Retina (tissue), 1 donor: ENCODE data around the gene GMDS.

Source experiments
- DNase-seq: peaks from one replicate; pipeline ENCODE4 v3.0.0-alpha.2; 2016

The GMDS gene

DNA sequence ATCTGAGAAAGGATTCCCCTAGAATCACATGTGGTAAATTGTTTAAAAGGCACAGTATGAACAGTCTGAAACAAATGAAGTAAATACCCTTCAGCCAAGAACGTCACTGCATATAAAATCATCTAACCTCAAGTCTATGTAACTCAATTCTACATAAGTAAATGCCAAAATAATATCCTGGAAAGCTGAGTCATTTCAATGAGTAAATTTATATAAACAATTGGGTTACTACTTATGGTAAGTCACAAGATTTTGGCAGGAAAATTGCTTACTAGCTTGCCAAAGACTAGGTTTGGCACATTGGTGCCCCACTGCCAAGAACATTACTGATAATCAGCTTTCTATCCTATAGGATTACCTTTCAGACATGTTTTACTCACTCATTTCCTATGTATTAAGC is 8.4 kb downstream of the GMDS start:
- no peak for DNase-seq

DNA sequence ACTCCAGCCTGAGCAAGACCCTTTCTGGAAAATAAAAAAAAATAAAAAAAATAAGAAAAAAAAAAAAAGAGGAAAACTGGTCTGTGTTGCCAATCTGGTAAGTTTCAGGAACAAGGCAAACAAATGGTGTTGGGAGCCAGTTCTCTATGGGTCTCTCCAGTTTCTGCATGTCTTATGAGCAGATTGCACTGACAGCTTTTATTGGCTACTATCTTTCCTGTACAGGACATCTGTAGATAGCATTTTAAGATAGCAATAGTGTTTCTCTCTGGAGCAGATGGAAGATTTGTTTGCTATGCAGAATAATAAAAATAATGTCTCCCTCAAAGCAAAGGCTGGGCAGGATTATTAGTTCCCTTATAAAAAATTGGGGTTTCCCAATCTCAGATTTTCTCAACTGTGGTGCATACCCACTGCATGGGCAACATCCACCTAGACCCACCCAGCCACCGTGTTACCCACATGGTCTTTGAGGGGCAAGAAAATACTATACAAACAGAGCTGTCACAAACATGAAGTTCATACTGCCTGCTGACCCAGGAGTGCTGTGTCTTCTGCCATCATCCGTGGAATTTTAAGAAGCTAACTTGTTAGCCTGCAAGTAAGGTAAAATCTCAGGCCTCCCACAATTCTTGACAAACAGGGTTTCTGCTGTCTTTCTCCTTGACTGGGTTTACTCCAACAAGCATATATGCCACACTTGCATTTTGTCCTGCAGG is 9.5 kb downstream of the GMDS start:
- DNase-seq = no peak

DNA sequence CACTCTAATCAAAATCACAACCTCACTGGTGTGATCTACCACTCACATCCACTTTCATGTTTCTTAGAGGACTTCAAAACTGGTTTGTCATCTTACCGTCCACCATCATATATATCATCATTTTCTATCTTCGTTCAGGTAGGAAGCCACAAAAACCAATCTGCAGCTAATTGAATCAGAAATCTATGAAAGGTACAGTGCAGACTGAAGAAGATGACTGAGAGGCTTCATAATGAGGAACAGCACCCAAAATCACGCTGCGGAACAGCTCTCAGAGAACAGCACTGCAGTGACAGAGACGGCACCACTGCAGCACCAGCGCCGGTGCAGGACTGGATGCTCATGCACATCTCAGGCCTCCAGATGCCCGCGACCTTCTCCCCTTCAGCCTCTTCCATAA is 13.0 kb downstream of the GMDS start:
- no peak for DNase-seq

DNA sequence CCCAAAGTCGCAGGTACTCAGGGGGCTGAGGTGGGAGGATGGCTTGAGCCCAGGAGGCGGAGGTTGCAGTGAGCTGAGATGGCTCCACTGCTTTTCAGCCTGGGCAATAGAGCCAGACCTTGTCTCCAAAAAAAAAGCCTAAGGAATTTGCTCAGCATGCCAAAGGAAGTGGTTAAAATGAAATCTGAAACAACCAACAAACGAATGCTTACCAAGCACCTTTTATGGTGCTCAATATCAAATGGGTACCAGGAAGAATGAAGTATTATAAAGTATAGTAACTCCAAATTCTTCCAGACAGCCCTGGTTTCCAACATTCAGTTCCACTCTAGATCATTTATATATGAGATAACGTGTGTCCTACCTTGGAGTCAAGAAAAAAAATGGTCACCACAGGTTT is 14.0 kb downstream of the GMDS start:
- DNase-seq = no peak

DNA sequence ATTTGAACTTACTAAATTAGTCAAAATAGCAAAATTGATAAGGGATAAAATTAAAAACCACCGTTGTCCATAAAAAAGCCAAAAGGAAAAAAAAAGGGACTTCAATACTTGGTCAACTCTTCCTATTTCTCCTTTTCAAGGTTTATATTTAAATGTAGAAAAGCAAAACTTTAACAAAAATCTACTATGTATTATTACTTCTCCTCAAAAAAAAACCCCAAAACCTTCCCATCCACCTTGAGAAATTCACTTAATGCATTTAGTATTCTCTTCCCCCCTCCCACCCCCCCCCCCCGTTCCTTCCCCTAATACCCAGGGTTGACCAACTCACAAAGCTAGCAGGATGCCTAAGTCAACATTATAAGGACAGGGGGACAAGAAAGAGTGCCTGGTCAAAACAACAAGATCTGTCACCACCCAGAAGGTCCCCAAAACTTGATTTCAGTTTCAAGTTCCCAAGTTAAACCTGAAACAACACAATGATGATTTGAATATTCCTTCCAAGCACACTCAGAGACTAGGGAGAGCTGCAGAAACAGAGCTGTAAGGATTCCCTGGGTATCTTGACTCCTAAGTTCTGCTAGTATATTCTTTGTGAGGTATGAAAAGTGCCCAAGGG is 14.6 kb downstream of the GMDS start:
- DNase-seq = no peak

DNA sequence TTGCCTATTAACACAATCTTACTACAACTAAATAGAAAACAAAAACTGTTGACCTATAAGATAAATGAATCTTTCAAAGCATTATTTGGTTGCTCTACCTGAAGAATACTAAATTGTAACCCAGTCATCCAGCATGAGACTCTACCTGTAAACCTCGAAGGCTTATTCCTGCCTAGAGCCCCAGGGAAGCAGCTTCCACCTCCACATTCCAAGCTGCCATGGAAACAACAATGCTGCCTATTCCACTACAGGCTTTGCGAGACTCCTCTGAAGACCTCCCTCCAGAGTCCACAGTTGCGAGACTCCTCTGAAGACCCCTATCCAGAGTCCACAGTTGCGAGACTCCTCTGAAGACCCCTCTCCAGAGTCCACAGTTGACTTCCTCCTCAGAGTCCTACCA is 15.7 kb downstream of the GMDS start:
- no peak for DNase-seq

DNA sequence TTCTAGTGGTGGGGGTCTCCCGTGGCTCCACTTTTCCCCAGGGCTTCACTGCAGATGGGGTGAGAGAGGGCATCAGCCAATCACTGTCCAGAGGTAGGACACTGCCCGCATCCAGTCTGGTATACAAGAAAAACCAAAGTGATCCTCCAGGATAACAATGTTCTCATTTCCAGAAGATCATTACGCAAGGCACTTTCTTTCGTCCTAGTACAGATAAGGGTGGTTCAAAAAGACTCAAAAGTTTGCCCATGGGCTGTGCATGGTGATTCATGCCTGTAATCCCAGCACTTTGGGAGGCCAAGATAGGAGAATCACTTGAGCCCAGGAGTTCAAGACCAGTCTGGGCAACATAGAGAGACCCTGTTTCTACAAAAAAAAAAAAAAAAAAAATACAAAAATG is 16.4 kb downstream of the GMDS start:
- no peak for DNase-seq

DNA sequence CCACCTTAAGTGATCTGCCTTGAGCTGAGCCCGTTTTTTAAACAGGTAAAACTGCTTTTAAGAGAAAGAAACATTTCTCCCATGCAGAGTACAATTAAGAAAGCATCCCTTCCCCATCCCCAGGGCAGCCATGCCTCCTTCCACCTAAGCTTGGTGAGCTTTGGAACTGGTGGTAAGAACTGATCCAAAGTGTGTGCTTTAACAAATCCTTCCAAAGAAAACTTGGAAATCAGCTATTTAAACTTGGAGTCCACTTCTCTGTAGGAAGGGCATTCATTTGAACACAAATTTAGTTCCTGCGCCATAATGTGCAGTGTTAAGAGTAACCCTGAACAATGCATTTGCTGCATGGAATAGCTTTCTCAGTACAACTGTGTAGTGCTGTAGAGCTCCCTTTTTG is 17.0 kb downstream of the GMDS start:
- no peak for DNase-seq

DNA sequence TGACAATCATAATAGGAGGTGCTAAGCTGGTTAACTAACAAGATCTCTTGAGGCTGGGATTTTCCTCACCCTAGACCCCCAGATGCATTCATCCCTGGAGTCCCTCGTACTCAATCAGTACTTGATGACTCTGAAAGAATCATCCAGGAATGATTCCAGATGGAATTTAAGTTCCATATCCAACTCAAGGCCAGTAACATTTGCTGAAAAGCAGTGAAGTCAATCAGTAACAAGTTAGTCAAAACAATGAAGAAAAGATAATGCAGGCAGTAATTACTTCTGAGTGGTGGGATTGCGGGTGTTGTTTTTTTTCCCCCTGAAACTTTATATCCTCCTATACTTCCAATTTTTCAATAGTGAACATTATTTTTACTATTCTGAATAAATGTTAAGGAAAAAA is 18.6 kb downstream of the GMDS start:
- no peak for DNase-seq

DNA sequence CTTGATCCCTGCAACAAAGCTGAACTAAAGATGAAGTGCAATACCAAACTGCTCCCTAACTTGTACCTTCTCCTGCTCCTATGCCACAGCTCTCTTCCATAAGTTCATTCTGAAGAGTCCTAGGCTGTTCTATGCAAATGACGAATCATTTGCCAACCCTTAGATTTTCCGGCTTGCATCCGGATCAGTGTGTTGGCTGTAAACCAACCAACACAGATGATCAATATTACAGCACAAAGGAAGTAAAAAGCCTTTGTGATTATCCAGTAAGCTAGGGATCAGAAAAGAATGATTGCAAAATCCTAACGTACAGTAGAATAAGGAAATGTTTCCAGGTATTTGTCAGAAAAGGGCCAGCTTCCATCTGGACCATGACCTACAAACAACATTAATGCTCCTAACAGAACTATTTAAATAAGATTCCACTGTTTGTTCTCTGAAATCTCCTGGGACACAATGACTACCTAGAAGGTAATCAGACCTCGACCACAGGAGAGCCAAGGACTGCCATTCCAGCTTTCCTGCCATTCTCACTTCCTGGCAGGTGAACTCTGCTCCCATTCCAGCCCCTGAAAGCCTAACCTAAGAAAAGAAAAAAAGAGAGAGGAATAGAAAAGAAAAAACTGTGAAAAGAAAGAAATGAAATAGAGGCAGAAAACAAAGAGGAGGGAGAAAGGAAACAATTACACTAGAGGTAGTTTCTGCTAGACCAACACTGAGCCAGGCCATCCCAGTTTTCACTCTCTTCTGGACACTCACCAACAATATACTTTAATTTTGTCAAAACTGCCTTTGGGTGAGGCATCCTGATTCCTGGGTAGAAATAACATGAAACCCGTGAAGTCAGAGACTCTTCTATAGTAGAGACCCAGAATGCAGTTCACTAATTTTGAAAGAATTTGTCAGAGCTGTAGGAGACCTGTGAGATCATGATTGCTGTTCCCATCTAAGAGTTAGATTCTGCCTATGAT is 19.7 kb downstream of the GMDS start:
- no peak for DNase-seq

DNA sequence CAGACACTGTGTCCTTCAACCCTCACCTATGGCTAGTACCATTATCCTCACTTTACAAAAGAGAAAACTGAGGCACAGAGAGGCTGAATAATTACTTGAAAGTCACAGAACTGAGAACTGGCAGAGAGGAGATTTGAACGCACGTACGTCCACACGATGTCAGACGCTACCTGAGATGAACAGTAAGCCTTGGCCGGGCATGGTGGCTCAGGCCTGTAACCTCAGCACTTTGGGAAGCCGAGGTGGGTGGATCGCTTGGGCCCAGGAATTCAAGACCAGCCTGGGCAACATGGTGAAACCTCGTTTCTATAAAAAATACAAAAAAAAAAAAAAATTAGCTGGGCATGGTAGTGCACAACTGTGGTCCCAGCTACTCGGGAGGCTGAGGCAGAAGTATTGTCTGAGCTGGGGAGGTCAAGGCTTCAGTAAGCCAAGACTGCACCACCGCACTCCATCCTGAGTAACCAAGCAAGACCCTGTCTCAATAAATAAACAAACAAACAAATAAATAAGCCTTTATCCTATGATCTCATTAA is 20.5 kb downstream of the GMDS start:
- DNase-seq = no peak

DNA sequence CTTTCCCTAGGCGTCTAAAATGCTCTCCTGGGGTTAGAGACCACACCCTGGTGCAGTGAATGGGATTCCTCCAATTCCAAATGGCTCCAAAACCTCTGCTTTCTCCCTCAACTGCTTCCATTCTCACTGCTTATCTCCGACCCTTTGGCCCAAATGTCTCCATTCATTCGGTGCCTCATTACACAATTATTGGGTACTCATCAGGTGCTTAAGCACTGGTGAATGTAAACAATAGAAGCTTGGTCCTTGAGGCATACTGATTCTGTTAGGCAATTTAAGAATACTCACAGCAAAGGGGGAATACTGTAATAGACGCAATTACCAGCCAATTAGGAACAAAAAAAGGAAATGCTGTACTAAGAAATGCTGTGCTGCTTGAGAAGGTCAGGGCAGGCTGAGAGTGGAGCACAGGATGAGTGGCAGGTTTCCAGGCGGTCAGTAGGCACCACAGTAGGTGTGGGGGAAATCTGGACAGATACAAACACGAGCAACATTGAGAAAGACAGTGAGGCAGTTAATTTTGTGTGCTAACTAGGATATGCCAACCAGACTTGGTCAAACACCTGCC is 23.0 kb downstream of the GMDS start:
- DNase-seq = peak; percentile 47

DNA sequence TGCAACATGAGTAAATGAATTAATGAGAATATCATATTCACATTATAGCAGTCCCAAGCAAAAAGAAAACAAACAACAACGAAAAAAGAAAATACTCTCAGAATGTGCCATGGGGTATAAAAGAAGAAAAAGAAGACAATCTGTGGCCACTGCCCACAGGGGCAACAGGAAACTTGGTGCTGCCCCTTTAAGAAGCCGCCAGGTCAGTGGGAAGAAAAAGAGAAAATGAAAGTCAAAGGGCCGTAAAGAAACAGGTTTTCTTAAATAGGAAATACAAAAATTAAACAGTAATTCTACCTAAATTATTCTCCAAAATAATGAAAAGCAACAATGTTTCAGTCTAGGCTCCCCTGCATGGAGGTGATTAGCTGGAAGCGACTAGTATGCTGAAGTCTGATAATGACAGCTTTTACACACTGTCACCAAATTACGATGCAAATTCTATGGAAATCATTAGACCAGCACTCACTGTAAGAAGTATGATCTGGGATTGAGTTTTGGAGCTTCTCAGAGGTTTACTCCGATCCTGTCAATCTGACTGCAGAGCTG is 23.6 kb downstream of the GMDS start:
- no peak for DNase-seq

DNA sequence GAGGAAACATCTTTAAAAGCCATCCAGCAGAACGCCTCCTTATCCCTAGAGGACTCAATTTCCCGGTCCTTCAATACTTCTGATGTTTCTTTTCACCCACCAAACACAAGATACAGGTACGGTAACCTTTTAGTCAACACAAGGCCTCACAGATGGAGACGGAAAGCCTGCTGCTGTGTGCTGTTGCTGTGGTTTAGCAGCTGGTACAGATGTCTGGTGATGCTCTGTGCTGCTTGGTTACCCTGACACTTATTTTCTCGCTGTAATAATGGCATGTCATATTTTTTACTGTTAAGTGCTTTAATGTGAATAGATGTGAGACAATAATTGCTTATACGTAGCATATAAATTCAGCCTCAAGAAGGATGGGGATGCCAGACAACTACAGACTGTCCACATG is 25.3 kb downstream of the GMDS start:
- DNase-seq = no peak

DNA sequence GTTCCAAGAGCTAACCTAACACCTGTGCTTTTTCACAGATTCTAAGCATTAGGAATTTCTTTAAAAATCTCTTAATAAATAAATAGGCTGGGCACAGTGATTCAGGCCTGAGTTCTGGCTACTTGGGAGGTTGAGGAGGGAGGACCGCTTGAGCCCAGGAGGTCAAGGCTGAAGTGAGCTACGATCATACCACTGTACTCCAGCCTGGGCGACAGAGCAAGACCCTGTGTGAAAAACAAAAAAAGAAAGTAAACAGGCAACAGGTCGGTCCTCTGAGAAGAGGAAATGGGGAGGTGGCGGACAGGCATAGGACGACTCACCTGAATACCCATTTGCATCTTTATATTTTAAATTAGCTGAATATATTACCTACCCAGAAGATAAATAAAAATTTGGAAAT is 26.5 kb downstream of the GMDS start:
- DNase-seq = no peak

DNA sequence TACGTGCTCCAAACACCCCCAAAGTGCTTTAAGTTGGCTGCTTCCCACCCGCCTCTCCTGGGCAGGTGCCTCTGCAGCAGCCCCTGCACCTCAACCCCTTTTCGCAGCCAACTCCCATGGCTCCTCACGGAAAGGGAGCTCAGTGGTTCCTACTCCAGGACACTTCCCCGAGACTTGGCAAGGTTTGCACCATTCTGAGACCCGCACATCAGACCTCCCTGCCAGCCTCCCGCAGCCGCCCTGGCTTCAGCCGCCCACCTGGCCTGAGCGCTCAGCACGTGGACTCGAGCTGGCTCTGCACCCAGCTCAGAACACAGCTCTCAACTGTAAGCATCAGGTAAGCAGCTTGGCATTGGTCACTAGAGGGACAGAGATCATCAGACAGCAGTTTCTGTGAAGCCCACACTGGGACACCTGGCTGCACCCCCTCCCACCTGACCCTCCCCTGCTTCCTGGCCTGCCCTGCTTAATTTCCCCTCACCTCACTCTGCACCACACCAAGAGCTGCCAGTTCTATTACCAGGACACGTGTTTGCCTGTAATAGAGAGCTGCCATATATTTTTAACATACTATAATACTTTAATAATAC is 28.5 kb downstream of the GMDS start:
- DNase-seq = no peak

DNA sequence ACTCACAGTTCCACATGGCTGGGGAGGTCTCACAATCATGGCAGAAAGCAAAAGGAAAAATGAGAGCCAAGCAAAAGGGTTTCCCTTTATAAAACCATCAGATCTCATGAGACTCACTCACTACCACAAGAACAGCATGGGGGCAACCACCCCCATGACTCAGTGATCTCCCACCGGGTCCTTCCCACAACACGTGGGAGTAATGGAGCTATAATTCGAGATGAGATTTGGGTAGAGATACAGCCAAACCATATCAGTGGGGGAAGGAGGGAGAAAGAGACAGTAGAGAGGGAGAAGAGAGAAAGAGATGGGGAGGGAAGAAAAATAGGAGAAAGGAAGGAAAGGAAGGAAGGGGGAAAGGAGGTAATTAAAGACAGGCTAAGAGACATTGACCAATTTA is 30.1 kb downstream of the GMDS start:
- DNase-seq = no peak

DNA sequence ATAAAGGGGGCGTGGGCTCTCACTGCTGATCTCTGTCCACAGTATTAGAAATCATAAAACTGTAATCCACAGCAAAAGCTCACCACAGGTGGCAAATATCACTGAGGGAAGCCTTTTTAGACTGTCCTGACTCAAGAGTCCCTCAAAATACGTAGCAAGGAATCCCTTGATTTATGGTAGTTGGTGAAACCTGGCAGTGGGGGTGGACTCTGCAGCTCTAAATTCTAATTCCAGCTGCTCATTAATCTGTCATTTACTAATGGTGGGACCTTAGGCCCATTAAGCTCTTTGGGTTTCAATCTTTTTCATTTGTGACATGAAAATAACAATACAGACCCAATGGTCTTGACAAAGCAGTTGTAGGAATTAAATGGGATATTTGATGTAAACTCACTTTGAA is 32.3 kb downstream of the GMDS start:
- no peak for DNase-seq

DNA sequence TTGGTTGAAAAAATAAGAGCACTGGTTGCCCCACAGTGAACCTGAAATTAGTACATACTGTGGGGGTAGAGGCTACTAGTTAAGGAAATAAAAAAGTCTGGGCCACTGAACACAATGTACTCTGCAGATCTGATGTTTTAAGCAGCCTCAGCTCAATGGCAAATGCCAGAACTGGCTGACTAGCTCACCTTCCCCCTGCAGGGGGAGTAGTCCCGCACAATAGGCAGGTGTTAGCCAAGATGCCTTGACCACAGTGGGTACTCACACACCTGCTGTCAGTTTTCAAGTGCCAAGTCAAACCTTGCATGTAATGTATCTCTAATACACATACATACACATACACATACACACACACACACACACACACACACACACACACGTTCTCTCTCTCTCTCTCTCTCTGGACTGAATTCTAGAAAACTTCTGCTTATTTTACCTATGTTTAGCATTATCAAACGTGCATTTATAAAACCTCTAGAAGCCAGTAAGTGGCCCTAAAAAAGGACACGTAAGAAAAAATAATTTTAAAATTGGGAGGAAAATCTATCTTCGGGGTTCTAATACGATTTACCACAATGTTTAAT is 36.1 kb downstream of the GMDS start:
- no peak for DNase-seq

DNA sequence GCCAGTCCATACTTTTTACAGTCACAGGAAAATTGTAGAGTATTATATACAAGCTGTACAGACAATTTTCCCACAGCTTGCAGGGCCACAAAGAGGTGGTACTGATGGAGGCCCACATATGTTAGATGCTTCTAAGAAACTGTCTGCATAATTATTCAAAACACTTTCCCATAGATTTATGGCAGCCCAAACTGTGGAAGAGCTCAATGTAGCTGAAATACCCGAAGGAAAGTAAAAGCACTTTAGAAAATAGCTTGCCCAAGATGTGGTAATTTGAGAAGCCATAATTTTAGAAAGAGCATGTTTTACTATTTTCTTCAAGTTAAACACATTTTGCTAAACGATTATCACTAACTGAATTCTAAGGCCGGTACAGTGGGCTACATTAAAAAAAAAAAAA is 36.9 kb downstream of the GMDS start:
- DNase-seq = no peak

DNA sequence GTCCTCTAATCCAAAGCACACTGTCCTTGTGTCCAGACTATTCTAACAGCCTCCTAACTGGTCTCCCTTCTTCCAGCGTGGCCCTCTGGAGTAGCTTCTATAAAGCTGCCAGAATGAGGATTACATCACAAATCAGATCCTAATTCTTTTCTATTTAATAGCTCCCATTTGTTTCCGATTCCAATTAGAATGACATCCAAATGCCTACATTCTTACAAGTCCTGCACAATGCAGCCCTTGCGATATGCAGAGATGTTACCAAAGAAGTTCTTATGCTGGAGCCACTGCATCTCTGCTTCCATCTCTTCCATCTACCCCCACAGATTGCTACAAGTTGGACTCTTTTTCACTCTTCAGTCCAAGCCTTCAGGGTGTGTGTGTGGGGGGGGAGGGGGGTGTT is 40.0 kb downstream of the GMDS start:
- no peak for DNase-seq

DNA sequence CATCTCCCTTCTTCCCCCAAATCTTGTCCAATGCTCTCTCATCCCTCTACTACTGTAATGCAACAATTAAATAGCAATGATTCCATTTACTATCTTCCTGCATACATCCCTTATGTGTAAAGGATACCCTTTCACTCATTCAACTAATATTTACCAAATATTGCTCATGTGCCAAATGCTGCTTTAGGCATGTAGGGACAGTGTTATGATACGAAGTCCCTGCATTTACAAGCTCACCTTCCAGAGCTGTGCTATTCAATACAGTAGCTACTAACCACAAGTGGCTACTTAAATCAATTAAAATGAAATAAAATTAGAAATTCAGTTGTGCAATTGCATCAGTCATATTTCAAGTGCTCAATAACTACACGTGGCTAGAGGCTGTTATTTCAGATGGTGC is 41.1 kb downstream of the GMDS start:
- DNase-seq = no peak
